Smooth muscle cell (in vitro differentiated cells): ENCODE measurements around the gene XPR1. TPM values are rescaled to one million over a fixed set of nuclear protein-coding genes. Genes with fewer than 3 reads are reported as not detected.

Source experiments
- DNase-seq: peaks from one replicate; lab custom pipeline; 2025; ENCODE audit not compliant: unreplicated experiment; lab: John Stamatoyannopoulos, UW
- H2AFZ ChIP-seq: fragments of 200-600 bp; sonication (generic); 2 replicates; pipeline ENCODE4 v1.6.0; 2016; ENCODE audit warnings: antibody characterized with exemption, low read depth, mild to moderate bottlenecking
- H3F3A ChIP-seq: fragments of 200-600 bp; sonication (generic); 2 replicates; pipeline ENCODE4 v1.6.0; 2017; ENCODE audit warnings: antibody characterized with exemption, low read depth
- H3K27ac ChIP-seq: fragments of 200-600 bp; sonication (generic); 2 replicates; pipeline ENCODE4 v1.5.1; 2016; ENCODE audit warnings: low read depth, mild to moderate bottlenecking
- H3K27me3 ChIP-seq: fragments of 200-600 bp; sonication (generic); 2 replicates; pipeline ENCODE4 v1.6.1; 2016; ENCODE audit warnings: low read depth, mild to moderate bottlenecking
- H3K36me3 ChIP-seq: fragments of 200-600 bp; sonication (generic); 2 replicates; pipeline ENCODE4 v1.5.1; 2016; ENCODE audit warnings: low read depth
- H3K4me1 ChIP-seq: fragments of 200-600 bp; sonication (generic); 2 replicates; pipeline ENCODE4 v1.5.1; 2016; ENCODE audit warnings: low read depth
- H3K4me2 ChIP-seq: fragments of 200-600 bp; sonication (generic); 2 replicates; pipeline ENCODE4 v1.6.0; 2016; ENCODE audit warnings: mild to moderate bottlenecking
- H3K4me3 ChIP-seq: fragments of 200-600 bp; sonication (generic); 2 replicates; pipeline ENCODE4 v1.5.1; 2016; ENCODE audit warnings: mild to moderate bottlenecking
- H3K79me2 ChIP-seq: fragments of 200-600 bp; sonication (generic); 2 replicates; pipeline ENCODE4 v1.6.0; 2016; ENCODE audit warnings: low read depth, mild to moderate bottlenecking
- H3K9ac ChIP-seq: fragments of 200-600 bp; sonication (generic); 2 replicates; pipeline ENCODE4 v1.6.0; 2016; ENCODE audit warnings: low read depth
- H3K9me3 ChIP-seq: fragments of 200-600 bp; sonication (generic); replicated peaks from 2 replicates; pipeline ENCODE4 v1.5.1; 2016; ENCODE audit warnings: low read depth
- H4K20me1 ChIP-seq: fragments of 200-600 bp; sonication (generic); 2 replicates; pipeline ENCODE4 v1.6.0; 2016; ENCODE audit warnings: low read depth
- CTCF ChIP-seq: fragments of 200-600 bp; sonication (generic); IDR thresholded peaks from 2 replicates; pipeline ENCODE4 v1.5.1; 2017; ENCODE audit warnings: borderline replicate concordance, mild to moderate bottlenecking, antibody characterized with exemption; ENCODE audit not compliant: insufficient read depth, poor library complexity, severe bottlenecking
- WGBS: methylation state at CpG from one replicate; pipeline ENCODE4 v1.1.7; 2016; ENCODE audit warnings: low lambda C conversion rate; 5-methylcytosine and 5-hydroxymethylcytosine counted together
- polyA plus RNA-seq: library from polyadenylated mRNA; unstranded; fragments of >200 nt; fragmentation: Nextera tagmentation; extraction: Ambion mirVana; gene quantifications from 2 replicates; pipeline ENCODE4 v1.2.1, GENCODE V29; 2016
- total RNA-seq: library from RNA; depleted of rRNA; stranded (reverse); fragments of >200 nt; gene quantifications from 2 replicates; pipeline ENCODE4 v1.2.3, GENCODE V29; 2014

Gene XPR1
- total and polyA plus RNA-seq, 2 experiments from 2014 or later = 9.5 to 27.6 TPM

GRCh38 chr1:180601512-180601911, 30.3 kb upstream of the XPR1 start:
- H4K20me1 ChIP-seq = no peaks in the 10 kb centered on the region
- peaks cover 18% of the 10 kb centered on the region for H3K4me1 ChIP-seq
- H3F3A ChIP-seq = no peaks in the 10 kb centered on the region
- no peaks in the 10 kb centered on the region for H3K79me2 ChIP-seq
- no peak for TF ChIP-seq CTCF
- no peak overlapping the region for H3K27ac ChIP-seq
- no peaks in the 10 kb centered on the region for H3K36me3 ChIP-seq
- H2AFZ ChIP-seq = no peak overlapping the region
- H3K4me3 ChIP-seq = no peak overlapping the region
- DNase-seq = no peak
- no peak overlapping the region for H3K9ac ChIP-seq
- H3K9me3 ChIP-seq = no peaks in the 10 kb centered on the region
- H3K27me3 ChIP-seq = peaks cover 42% of the 10 kb centered on the region
- WGBS = 79% methylated on average over 1 of the region's 1 CpG
- no peak overlapping the region for H3K4me2 ChIP-seq

GRCh38 chr1:180603223-180603849, 28.5 kb upstream of the XPR1 start:
- no peaks in the 10 kb centered on the region for H3K36me3 ChIP-seq
- peaks cover 42% of the 10 kb centered on the region for H3K27me3 ChIP-seq
- H3F3A ChIP-seq = no peaks in the 10 kb centered on the region
- no peak overlapping the region for H2AFZ ChIP-seq
- no peak overlapping the region for H3K27ac ChIP-seq
- no peaks in the 10 kb centered on the region for H4K20me1 ChIP-seq
- H3K9ac ChIP-seq = no peak overlapping the region
- no peak overlapping the region for H3K4me2 ChIP-seq
- 76% methylated on average over 6 of the region's 6 CpGs for WGBS
- no peaks in the 10 kb centered on the region for H3K79me2 ChIP-seq
- TF ChIP-seq CTCF = no peak
- no peak for DNase-seq
- H3K9me3 ChIP-seq = no peaks in the 10 kb centered on the region
- H3K4me1 ChIP-seq = peaks cover 17% of the 10 kb centered on the region
- H3K4me3 ChIP-seq = no peak overlapping the region

- no peak overlapping the region for H2AFZ ChIP-seq
- H3K27ac ChIP-seq = no peak overlapping the region
- H3K36me3 ChIP-seq = no peaks in the 10 kb centered on the region
- no peaks in the 10 kb centered on the region for H4K20me1 ChIP-seq
- DNase-seq = no peak
- H3K79me2 ChIP-seq = no peaks in the 10 kb centered on the region
- no peak overlapping the region for H3K4me2 ChIP-seq
- peaks cover 12% of the 10 kb centered on the region for H3K4me1 ChIP-seq
- TF ChIP-seq CTCF = no peak
- no peak overlapping the region for H3K4me3 ChIP-seq
- H3F3A ChIP-seq = no peaks in the 10 kb centered on the region
- H3K9ac ChIP-seq = no peak overlapping the region
- WGBS = 92% methylated on average over 2 of the region's 2 CpGs
- no peaks in the 10 kb centered on the region for H3K9me3 ChIP-seq
- peaks cover 42% of the 10 kb centered on the region for H3K27me3 ChIP-seq
These were observed 28.0 kb upstream of the XPR1 start for GRCh38 chr1:180603850-180604226.

GRCh38 chr1:180606155-180606554, 25.7 kb upstream of the XPR1 start:
- Histone ChIP-seq H2AFZ (no peak overlapping the region), H3K27ac (no peak overlapping the region), H3K4me2 (no peak overlapping the region), H3K9me3 (no peaks in the 10 kb centered on the region), H3K4me1 (peaks cover 9% of the 10 kb centered on the region), H3F3A (no peaks in the 10 kb centered on the region), H4K20me1 (no peaks in the 10 kb centered on the region), H3K27me3 (peaks cover 29% of the 10 kb centered on the region), H3K4me3 (no peak overlapping the region), H3K36me3 (no peaks in the 10 kb centered on the region), H3K79me2 (no peaks in the 10 kb centered on the region), H3K9ac (no peak overlapping the region)
- no peak for DNase-seq
- 86% methylated on average over 2 of the region's 2 CpGs for WGBS
- no peak for TF ChIP-seq CTCF
